K562 (cell line): ENCODE results near the gene RFX7. TPM values are rescaled to one million over a fixed set of nuclear protein-coding genes. Genes with fewer than 3 reads are reported as not detected.
A peak's percentile ranks its signal among the peaks of the same experiment; 100 is the strongest.

ENCODE experiments used
- CHAMP1 ChIP-seq: fragments of 450-650 bp; IDR thresholded peaks from 2 replicates; pipeline ENCODE4 v1.6.1; 2016; ENCODE audit warnings: mild to moderate bottlenecking
- E2F6 ChIP-seq, 2 experiments: IDR thresholded peaks; 2 replicates each; pipeline ENCODE4 v1.6.1; 2011; ENCODE audit warnings: borderline replicate concordance in 1 of 2, control low read depth in 1 of 2, low read depth in 1 of 2, low read length in 1 of 2, mild to moderate bottlenecking in 1 of 2, mixed read lengths in 1 of 2, moderate library complexity in 1 of 2; ENCODE audit not compliant: insufficient read depth in 1 of 2, insufficient read length in 1 of 2, poor library complexity in 1 of 2, severe bottlenecking in 1 of 2; ENCODE audit errors: extremely low read depth in 1 of 2
- ELF2 ChIP-seq: fragments of 250-450 bp; sonication (Bioruptor Pico); IDR thresholded peaks from 2 replicates; pipeline ENCODE4 v1.5.0; 2021; ENCODE audit warnings: mild to moderate bottlenecking
- FOXJ3 ChIP-seq: sonication (generic); formaldehyde crosslinking; IDR thresholded peaks from 2 replicates; pipeline ENCODE4 v1.4.0; 2020; ENCODE audit warnings: mild to moderate bottlenecking, missing genetic modification reagents
- GABPB1 ChIP-seq: sonication (generic); formaldehyde crosslinking; IDR thresholded peaks from 2 replicates; pipeline ENCODE4 v1.8.0; 2022; ENCODE audit warnings: mild to moderate bottlenecking, missing genetic modification reagents
- HINFP ChIP-seq: fragments of 450-650 bp; conservative IDR thresholded peaks from 2 replicates; pipeline ENCODE4 v1.6.1; 2016; ENCODE audit warnings: missing genetic modification characterization, low read depth, mild to moderate bottlenecking, control low read depth, missing compliant biosample characterization
- LCOR ChIP-seq: sonication (generic); formaldehyde crosslinking; IDR thresholded peaks from 2 replicates; pipeline ENCODE4 v1.8.0; 2022; ENCODE audit warnings: mild to moderate bottlenecking, missing genetic modification reagents
- MYC ChIP-seq, 2 experiments: fragments of 250-450 bp in 1 of 2; sonication (Bioruptor Pico) in 1 of 2; IDR thresholded peaks; 2 replicates each; pipeline versions ENCODE4 v1.5.1 to v1.6.1; 2012 to 2021; ENCODE audit warnings: low read depth in 2 of 2, borderline replicate concordance in 1 of 2, improper control_type of control experiment in 1 of 2, low read length in 1 of 2, mild to moderate bottlenecking in 1 of 2, moderate library complexity in 1 of 2
- NR4A1 ChIP-seq, 2 experiments: fragments of 250-450 bp in 1 of 2; fragments of 450-650 bp in 1 of 2; sonication (Bioruptor Pico) in 1 of 2; IDR thresholded peaks; 2 replicates each; pipeline versions ENCODE4 v1.4.0 to v1.6.1; 2016 to 2020; ENCODE audit warnings: mild to moderate bottlenecking in 2 of 2, missing compliant biosample characterization in 1 of 2, missing genetic modification characterization in 1 of 2, moderate library complexity in 1 of 2
- SMARCA5 ChIP-seq: fragments of 450-650 bp; IDR thresholded peaks from 2 replicates; pipeline ENCODE4 v1.6.1; 2016
- TAF1 ChIP-seq: IDR thresholded peaks from 2 replicates; pipeline ENCODE4 v1.6.1; 2011; ENCODE audit warnings: mild to moderate bottlenecking, low read length, moderate library complexity; ENCODE audit not compliant: insufficient read depth, control insufficient read depth, severe bottlenecking; ENCODE audit errors: extremely low read depth
- ZBTB1 ChIP-seq: sonication (generic); formaldehyde crosslinking; IDR thresholded peaks from 2 replicates; pipeline ENCODE4 v1.8.1; 2023; ENCODE audit warnings: missing genetic modification reagents, low read depth, mild to moderate bottlenecking, borderline replicate concordance
- ZBTB11 ChIP-seq, 3 experiments: fragments of 200-800 bp in 1 of 3; fragments of 250-450 bp in 1 of 3; fragments of 450-650 bp in 1 of 3; sonication (Bioruptor Pico) in 1 of 3; sonication (Bioruptor generic) in 1 of 3; formaldehyde crosslinking in 1 of 3; IDR thresholded peaks; 2 replicates each; pipeline versions ENCODE4 v1.6.1 to v1.8.0; 2016 to 2022; ENCODE audit warnings: mild to moderate bottlenecking in 2 of 3, missing genetic modification characterization in 2 of 3, missing compliant biosample characterization in 1 of 3, moderate library complexity in 1 of 3
- ZNF561 ChIP-seq: fragments of 450-650 bp; formaldehyde crosslinking; conservative IDR thresholded peaks from 2 replicates; pipeline ENCODE4 v1.4.0; 2020; ENCODE audit warnings: mild to moderate bottlenecking, moderate library complexity
- polyA plus RNA-seq, 8 experiments: library from polyadenylated mRNA; depleted of rRNA in 4 of 8; stranded (reverse) in 5 of 8; unstranded in 3 of 8; fragments of >200 nt; fragmentation: Nextera tagmentation in 2 of 8; fragmentation: Illumina TruSeq in 1 of 8; extraction: Ambion mirVana in 2 of 8; extraction: Trizol in 1 of 8; gene quantifications; 2 replicates each; pipeline versions ENCODE4 v1.2.1 to v1.2.3, GENCODE V29; 2011 to 2014; ENCODE audit warnings: inconsistent platforms in 1 of 8, missing spikeins in 1 of 8
- total RNA-seq, 7 experiments: library from RNA; depleted of rRNA in 6 of 7; stranded (reverse); fragments of >200 nt in 6 of 7; fragmentation: Illumina TruSeq in 2 of 7; extraction: Trizol in 2 of 7; gene quantifications; 2 replicates each; pipeline versions ENCODE4 v1.2.1 to v1.2.3, GENCODE V29; 2011 to 2021; ENCODE audit warnings: low replicate concordance in 1 of 7

RFX7 gene
- total and polyA plus RNA-seq, 9 of the 15 experiments (the other 6 are each of a cell fraction or from before 2014, with no cell fraction given) = 2.4 to 17.9 (median 6.3) TPM

- TF ChIP-seq NR4A1 (CRISPR knock-in tag; IDR thresholded peaks at IDR 0.05) (no peak), NR4A1 (tag; IDR thresholded peaks at IDR 0.05) (peak; percentile 70; the same call in 1 of the 2 replicates), ELF2 (CRISPR knock-in tag) (peak; percentile 13; the same call in 1 of the 2 replicates), GABPB1 (CRISPR knock-in tag) (no peak), CHAMP1 (no peak), HINFP (tag) (0 out of 2 replicates have a peak, but pooled peaks have one; percentile 15), E2F6 (IDR thresholded peaks at IDR 0.05; ENCODE audit: borderline replicate concordance in 1 of 2, extremely low read depth in 1 of 2, insufficient read depth in 1 of 2, insufficient read length in 1 of 2, low read depth in 1 of 2, low read length in 1 of 2, poor library complexity in 1 of 2, severe bottlenecking in 1 of 2) (peak; percentile 38 to 47), ZBTB1 (CRISPR knock-in tag) (no peak), TAF1 (peak; percentile 28), LCOR (CRISPR knock-in tag) (0 out of 2 replicates have a peak, but pooled peaks have one; percentile 39), ZNF561 (no peak), FOXJ3 (CRISPR knock-in tag) (no peak), MYC (IDR thresholded peaks at IDR 0.05; ENCODE audit: low read depth, low read length) (peak; percentile 78; the same call in 1 of the 2 replicates), MYC (CRISPR knock-in tag; IDR thresholded peaks at IDR 0.05; ENCODE audit: borderline replicate concordance, low read depth) (no peak), SMARCA5 (no peak), ZBTB11 (CRISPR knock-in tag; IDR thresholded peaks at IDR 0.05) (no peak)
These were observed 1.3 kb upstream of the RFX7 start (continued) for GRCh38 chr15:56244811-56245576.
